HepG2 (cell line): Measurements from ENCODE around the gene B3GAT3.
A peak's percentile ranks its signal among the peaks of the same experiment; 100 is the strongest.

ENCODE experiments used
- CREM ChIP-seq, 2 experiments: sonication (generic) in 1 of 2; formaldehyde crosslinking in 1 of 2; IDR thresholded peaks; 2 replicates each; pipeline versions ENCODE4 v1.4.0 to v1.6.1; 2016 to 2020; ENCODE audit warnings: antibody characterized with exemption in 1 of 2, mild to moderate bottlenecking in 1 of 2, missing genetic modification reagents in 1 of 2
- ELF1 ChIP-seq: sonication (generic); formaldehyde crosslinking; IDR thresholded peaks from 2 replicates; pipeline ENCODE4 v1.4.0; 2020; ENCODE audit warnings: missing genetic modification reagents
- JUNB ChIP-seq: sonication (generic); formaldehyde crosslinking; IDR thresholded peaks from 2 replicates; pipeline ENCODE4 v1.8.0; 2022; ENCODE audit warnings: missing genetic modification reagents, mild to moderate bottlenecking, borderline replicate concordance
- RBM22 ChIP-seq: fragments of 200-400 bp; formaldehyde crosslinking; optimal IDR thresholded peaks from 2 replicates; pipeline ENCODE3; 2017; ENCODE audit warnings: mild to moderate bottlenecking, low read length, moderate library complexity
- SAFB2 ChIP-seq: sonication (generic); formaldehyde crosslinking; IDR thresholded peaks from 2 replicates; pipeline ENCODE4 v1.5.1; 2020; ENCODE audit warnings: missing genetic modification reagents, low read depth, mild to moderate bottlenecking, borderline replicate concordance
- TAF1 ChIP-seq: sonication (generic); formaldehyde crosslinking; IDR thresholded peaks from 2 replicates; pipeline ENCODE4 v1.4.0; 2020; ENCODE audit warnings: missing genetic modification reagents
- U2AF1 ChIP-seq: fragments of 200-400 bp; formaldehyde crosslinking; optimal IDR thresholded peaks from 2 replicates; pipeline ENCODE3; 2017; ENCODE audit warnings: mild to moderate bottlenecking, low read depth, low read length
- ZNF614 ChIP-seq: IDR thresholded peaks from 2 replicates; pipeline ENCODE4 v1.6.1; 2018; ENCODE audit warnings: missing biosample characterization, missing genetic modification reagents, inconsistent platforms, borderline replicate concordance
- ZNF740 ChIP-seq: sonication (generic); formaldehyde crosslinking; IDR thresholded peaks from 2 replicates; pipeline ENCODE4 v1.4.0; 2020; ENCODE audit warnings: missing genetic modification reagents
- TF ChIP-seq, protein P1 (sequence below): sonication (generic); formaldehyde crosslinking; IDR thresholded peaks from 2 replicates; pipeline ENCODE4 v1.4.0; 2020; ENCODE audit warnings: missing genetic modification reagents, borderline replicate concordance

DNA sequence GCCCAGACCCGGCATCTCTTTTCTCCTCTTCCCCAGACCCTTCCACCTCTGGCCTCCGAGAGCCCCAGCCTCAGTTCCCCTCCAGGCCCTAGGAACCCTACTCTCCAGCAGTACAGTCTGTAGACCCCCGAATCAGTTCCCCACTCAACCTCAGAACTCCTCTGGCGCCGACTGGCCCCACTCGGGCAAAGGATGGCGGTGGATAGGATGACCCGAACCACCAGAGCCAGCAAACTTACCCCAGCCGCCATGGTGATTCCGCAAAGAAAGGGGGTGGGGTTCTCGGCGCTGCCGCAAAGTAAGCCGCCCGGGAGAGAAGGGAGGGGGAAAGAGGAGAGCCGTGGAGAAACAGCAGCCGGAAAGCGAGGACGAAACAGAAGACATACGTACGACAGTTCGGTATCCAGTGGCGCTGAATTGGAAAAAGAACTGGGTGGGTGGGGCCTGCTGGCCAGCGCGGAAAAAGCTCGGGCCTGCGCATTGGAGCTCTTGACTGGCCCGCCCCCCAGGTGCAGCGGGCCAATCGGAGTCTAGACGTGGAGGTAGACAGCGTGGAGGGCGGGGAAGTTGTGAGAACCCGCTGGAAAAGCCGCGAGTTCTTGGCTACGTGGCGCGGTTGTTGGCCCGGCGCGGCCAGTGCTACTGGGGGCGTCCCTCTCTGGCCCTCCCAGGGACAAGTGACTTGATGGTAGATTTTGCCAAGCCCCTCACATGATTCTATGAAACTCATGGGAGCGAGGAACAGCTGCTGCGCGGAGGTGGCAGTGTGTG is 48.0 kb downstream of the B3GAT3 start, which contains the start of gene EEF1G:
- no peak for TF ChIP-seq U2AF1
- no peak; the same call in 1 of the 2 replicates for TF ChIP-seq SAFB2
- TF ChIP-seq CREM (IDR thresholded peaks at IDR 0.05): peak; percentile 42; the same call in 1 of the 2 replicates
- TF ChIP-seq CREM (CRISPR knock-in tag; IDR thresholded peaks at IDR 0.05): no peak
- no peak for TF ChIP-seq JUNB (CRISPR knock-in tag)
- TF ChIP-seq TAF1 (CRISPR knock-in tag): peak; percentile 98
- no peak for TF ChIP-seq RBM22
- TF ChIP-seq ZNF740: no peak
- TF ChIP-seq ELF1 (CRISPR knock-in tag): no peak
- 0 out of 2 replicates have a peak, but pooled peaks have one; percentile 77 for TF ChIP-seq ZNF614 (CRISPR knock-in tag)
- TF ChIP-seq, protein P1, sequence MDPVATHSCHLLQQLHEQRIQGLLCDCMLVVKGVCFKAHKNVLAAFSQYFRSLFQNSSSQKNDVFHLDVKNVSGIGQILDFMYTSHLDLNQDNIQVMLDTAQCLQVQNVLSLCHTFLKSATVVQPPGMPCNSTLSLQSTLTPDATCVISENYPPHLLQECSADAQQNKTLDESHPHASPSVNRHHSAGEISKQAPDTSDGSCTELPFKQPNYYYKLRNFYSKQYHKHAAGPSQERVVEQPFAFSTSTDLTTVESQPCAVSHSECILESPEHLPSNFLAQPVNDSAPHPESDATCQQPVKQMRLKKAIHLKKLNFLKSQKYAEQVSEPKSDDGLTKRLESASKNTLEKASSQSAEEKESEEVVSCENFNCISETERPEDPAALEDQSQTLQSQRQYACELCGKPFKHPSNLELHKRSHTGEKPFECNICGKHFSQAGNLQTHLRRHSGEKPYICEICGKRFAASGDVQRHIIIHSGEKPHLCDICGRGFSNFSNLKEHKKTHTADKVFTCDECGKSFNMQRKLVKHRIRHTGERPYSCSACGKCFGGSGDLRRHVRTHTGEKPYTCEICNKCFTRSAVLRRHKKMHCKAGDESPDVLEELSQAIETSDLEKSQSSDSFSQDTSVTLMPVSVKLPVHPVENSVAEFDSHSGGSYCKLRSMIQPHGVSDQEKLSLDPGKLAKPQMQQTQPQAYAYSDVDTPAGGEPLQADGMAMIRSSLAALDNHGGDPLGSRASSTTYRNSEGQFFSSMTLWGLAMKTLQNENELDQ (CRISPR knock-in tag): no peak
